ENCODE results near the gene SRGAP3.

SRGAP3 gene

DNA sequence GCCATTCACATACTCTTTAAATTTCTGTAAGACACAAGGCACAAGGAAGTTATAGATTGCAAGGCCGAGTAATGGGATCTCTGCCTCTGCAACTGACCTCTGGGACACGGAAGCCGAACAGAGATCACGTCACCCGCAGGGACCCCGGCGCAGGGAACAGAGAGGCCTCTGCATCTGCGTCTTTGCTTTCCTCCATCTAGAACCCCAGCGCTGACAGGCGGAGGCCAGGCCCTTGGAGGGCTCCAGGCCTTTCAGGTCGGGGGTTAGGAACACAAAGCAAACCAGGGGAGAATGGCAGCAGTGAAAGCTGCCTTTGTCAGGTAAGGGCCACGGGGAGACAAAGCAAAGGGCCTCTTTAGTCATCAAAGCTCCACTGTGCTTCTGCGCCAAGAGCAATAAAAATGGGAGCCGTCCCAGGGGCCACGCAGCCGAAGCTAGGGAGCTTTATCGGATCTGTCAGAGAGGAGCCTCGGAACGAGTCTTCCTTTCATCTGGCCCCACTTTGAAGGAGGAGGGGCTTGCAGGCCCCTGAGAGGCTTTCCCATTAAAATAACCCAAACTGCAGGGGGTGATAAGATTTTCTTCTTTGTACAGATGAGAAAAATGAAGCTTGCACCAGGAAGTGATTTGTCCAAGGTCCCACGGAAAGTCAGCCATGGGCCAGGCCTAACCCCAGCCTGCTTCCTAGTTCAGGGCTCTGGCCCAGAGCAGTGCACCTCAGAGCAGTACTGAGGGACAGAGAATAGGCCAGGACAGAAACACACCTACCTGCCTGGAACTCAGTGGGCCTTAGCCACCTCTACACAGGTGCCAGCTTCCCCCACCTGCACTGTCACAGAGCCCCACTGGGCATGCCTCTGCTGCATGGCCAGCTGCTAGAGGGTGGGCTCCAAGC lies 201.7 kb downstream of the SRGAP3 start:
- TF ChIP-seq ZFX (IDR thresholded peaks at IDR 0.05), result no peak
- TF ChIP-seq, protein P1, sequence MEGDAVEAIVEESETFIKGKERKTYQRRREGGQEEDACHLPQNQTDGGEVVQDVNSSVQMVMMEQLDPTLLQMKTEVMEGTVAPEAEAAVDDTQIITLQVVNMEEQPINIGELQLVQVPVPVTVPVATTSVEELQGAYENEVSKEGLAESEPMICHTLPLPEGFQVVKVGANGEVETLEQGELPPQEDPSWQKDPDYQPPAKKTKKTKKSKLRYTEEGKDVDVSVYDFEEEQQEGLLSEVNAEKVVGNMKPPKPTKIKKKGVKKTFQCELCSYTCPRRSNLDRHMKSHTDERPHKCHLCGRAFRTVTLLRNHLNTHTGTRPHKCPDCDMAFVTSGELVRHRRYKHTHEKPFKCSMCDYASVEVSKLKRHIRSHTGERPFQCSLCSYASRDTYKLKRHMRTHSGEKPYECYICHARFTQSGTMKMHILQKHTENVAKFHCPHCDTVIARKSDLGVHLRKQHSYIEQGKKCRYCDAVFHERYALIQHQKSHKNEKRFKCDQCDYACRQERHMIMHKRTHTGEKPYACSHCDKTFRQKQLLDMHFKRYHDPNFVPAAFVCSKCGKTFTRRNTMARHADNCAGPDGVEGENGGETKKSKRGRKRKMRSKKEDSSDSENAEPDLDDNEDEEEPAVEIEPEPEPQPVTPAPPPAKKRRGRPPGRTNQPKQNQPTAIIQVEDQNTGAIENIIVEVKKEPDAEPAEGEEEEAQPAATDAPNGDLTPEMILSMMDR (conservative IDR thresholded peaks at IDR 0.05), result no peak
- H3K27ac ChIP-seq, result no peak overlapping the region

- H3K27ac ChIP-seq, result no peak overlapping the region
- TF ChIP-seq, protein P1 (conservative IDR thresholded peaks at IDR 0.05), result no peak
- no peak for TF ChIP-seq ZFX (IDR thresholded peaks at IDR 0.05)
These were observed 204.1 kb downstream of the SRGAP3 start for GRCh38 chr3:9045371-9045770.

GRCh38 chr3:9043063-9043462 lies 206.4 kb downstream of the SRGAP3 start:
- TF ChIP-seq ZFX (IDR thresholded peaks at IDR 0.05), result no peak
- TF ChIP-seq, protein P1 (conservative IDR thresholded peaks at IDR 0.05), result no peak
- no peak overlapping the region for H3K27ac ChIP-seq

GRCh38 chr3:9041626-9042025 lies 207.8 kb downstream of the SRGAP3 start:
- TF ChIP-seq, protein P1 (conservative IDR thresholded peaks at IDR 0.05), result no peak
- TF ChIP-seq ZFX (IDR thresholded peaks at IDR 0.05), result no peak
- H3K27ac ChIP-seq, result no peak overlapping the region

DNA sequence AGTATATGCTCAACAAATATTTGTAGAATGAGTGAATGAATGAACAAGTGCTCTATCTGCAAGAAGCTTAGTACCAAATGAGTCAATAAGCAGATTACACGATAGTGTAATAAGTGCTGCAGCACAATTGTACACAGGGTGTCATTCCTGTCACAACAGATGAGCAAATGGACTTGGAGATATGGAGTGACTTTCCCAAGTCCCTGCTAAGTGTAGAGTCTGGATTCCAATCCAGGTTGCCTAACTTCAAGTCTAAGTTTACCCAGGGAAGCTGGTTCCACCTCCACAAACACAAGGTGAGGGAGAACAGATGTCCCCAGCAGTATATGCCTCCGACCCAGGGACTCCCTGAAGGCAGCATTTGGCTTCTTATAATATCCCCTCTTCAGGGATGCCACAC lies 208.4 kb downstream of the SRGAP3 start:
- no peak overlapping the region for H3K27ac ChIP-seq
- TF ChIP-seq, protein P1 (conservative IDR thresholded peaks at IDR 0.05), result no peak
- no peak for TF ChIP-seq ZFX (IDR thresholded peaks at IDR 0.05)

- no peak for TF ChIP-seq ZFX (IDR thresholded peaks at IDR 0.05)
- TF ChIP-seq, protein P1 (conservative IDR thresholded peaks at IDR 0.05), result no peak
- no peak overlapping the region for H3K27ac ChIP-seq
These were observed 212.2 kb downstream of the SRGAP3 start for GRCh38 chr3:9037144-9037711.

DNA sequence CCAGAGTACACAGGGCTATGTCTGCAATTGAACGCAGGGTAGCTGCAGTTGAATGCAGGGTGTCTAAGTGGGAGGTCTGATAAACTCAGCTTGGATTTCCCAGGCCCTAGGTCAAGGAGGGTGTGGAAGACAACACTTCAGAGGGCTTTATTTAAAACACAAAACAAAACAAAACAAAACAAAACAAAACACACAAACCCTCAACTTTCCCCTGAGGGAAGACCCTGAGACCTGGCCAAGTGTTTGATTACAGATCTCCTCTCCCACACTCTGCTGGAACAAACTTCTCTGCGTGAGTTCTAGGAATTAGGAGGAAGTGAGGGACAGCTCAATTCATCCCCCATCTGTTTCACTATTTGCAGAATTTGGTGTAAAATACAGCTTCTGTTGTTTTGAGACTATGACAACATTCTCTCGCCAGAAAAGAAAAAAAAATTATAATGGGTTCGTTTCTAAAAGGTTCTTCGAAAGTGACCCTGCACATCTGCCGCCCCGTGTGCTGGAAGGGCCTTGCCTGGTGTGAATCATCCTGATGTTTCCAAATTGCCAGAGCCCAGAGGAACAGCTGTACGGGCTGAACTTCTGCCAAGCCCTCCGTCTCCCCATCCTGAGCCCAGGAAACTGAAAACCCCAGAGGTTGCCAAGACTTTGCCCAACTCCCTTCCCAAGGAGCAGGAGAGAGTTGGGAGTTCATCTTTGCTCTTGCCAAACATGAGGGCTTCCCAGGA lies 212.9 kb downstream of the SRGAP3 start:
- TF ChIP-seq ZFX (IDR thresholded peaks at IDR 0.05), result no peak
- TF ChIP-seq, protein P1 (conservative IDR thresholded peaks at IDR 0.05), result no peak
- H3K27ac ChIP-seq, result no peak overlapping the region

Measured in C4-2B (cell line).